ENCODE data around the gene VAMP8.
"Not testable (repeated sequence)": the region's sequence is repeated elsewhere in the genome, so short reads cannot be mapped to it uniquely, and the experiment has no call there.

Gene VAMP8

GRCh38 chr2:85577386-85578242 lies at the start of gene VAMP8:
TSS of gene VAMP8 (plus strand) at chr2:85577586. CDS start at chr2:85577647, 61 bp downstream.
- no peak for DNase-seq (ENCODE audit: low spot score)

GRCh38 chr2:85527787-85528186 lies 49.6 kb upstream of the VAMP8 start:
- DNase-seq (ENCODE audit: low spot score), result no peak

GRCh38 chr2:85528355-85528754 lies 49.0 kb upstream of the VAMP8 start:
- DNase-seq (ENCODE audit: low spot score), result no peak

GRCh38 chr2:85529809-85530208 lies 47.6 kb upstream of the VAMP8 start:
- DNase-seq (ENCODE audit: low spot score), result no peak

GRCh38 chr2:85531589-85531988 lies 45.8 kb upstream of the VAMP8 start:
- DNase-seq (ENCODE audit: low spot score), result no peak

- DNase-seq (ENCODE audit: low spot score), result no peak
Measured at GRCh38 chr2:85534099-85534498, 43.3 kb upstream of the VAMP8 start.

- DNase-seq (ENCODE audit: low spot score), result no peak
Measured at GRCh38 chr2:85534881-85535280, 42.5 kb upstream of the VAMP8 start.

GRCh38 chr2:85536479-85536878 lies 40.9 kb upstream of the VAMP8 start:
- no peak for DNase-seq (ENCODE audit: low spot score)

GRCh38 chr2:85537600-85538506 lies 39.5 kb upstream of the VAMP8 start:
- peak; percentile 70 for DNase-seq (ENCODE audit: low spot score)

GRCh38 chr2:85538507-85539360 lies 38.7 kb upstream of the VAMP8 start, which contains the start of gene MAT2A:
TSS of gene MAT2A (plus strand) at chr2:85539168. CDS start at chr2:85539288, 120 bp downstream.
- peak; percentile 92 for DNase-seq (ENCODE audit: low spot score)

GRCh38 chr2:85539361-85540132 lies 37.8 kb upstream of the VAMP8 start:
- DNase-seq (ENCODE audit: low spot score), result peak; percentile 71

- no peak for DNase-seq (ENCODE audit: low spot score)
Measured at GRCh38 chr2:85540133-85540648, 37.2 kb upstream of the VAMP8 start.

GRCh38 chr2:85541262-85541661 lies 36.1 kb upstream of the VAMP8 start:
- DNase-seq (ENCODE audit: low spot score), result no peak

- DNase-seq (ENCODE audit: low spot score), result no peak
Measured at GRCh38 chr2:85541753-85542457, 35.5 kb upstream of the VAMP8 start.

GRCh38 chr2:85542777-85543176 lies 34.6 kb upstream of the VAMP8 start:
- DNase-seq (ENCODE audit: low spot score), result no peak

- not testable (repeated sequence) for DNase-seq (ENCODE audit: low spot score)
Measured at GRCh38 chr2:85544254-85544691, 33.1 kb upstream of the VAMP8 start.

GRCh38 chr2:85544915-85545779 lies 32.2 kb upstream of the VAMP8 start:
- DNase-seq (ENCODE audit: low spot score), result not testable (repeated sequence)

GRCh38 chr2:85545780-85546240 lies 31.6 kb upstream of the VAMP8 start:
- no peak for DNase-seq (ENCODE audit: low spot score)

All from putamen (tissue), 1 donor.